Measurements from ENCODE around the gene OR52J3.

Gene OR52J3

DNA sequence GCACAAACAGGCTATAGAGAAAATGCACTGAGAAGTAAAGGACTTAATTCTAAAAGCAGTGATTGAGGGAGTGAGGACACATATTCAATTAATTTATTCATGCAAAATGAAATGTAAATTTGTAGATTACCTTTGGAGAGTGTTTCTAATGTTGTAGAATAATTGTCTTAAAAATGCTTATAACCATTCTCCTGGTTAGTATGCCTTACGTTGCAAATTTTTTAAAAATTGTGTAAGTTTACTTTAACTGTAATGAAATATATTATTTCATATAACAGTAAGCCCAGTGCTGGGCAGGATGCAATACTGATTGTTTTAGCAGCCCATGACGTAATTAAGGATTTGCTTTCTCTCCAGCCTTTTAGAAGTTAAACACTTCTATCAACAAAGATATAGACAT is 49.7 kb downstream of the OR52J3 start:
- no peak for DNase-seq (ENCODE audit: low spot score)
